CD14-positive monocyte (primary cell): ENCODE results near the gene SEPTIN14. TPM values are rescaled to one million over a fixed set of nuclear protein-coding genes. Genes with fewer than 3 reads are reported as not detected.
"Not testable (repeated sequence)": the region's sequence is repeated elsewhere in the genome, so short reads cannot be mapped to it uniquely, and the experiment has no call there.

Source experiments
- DNase-seq, 3 donors: peaks; one replicate each; pipeline ENCODE4 v3.0.0-alpha.2; 2011 to 2022
- H2AFZ ChIP-seq: 2 replicates; pipeline ENCODE4 v1.6.0; 2012; ENCODE audit warnings: mild to moderate bottlenecking, low read depth, low read length, inconsistent platforms; ENCODE audit not compliant: insufficient read depth, poor library complexity, severe bottlenecking
- H3K27ac ChIP-seq, 2 donors: 1 replicate in 1 of 2; 2 replicates in 1 of 2; pipeline ENCODE4 v1.5.1; 2012 to 2013; ENCODE audit warnings: low read length in 2 of 2, control low read depth in 1 of 2, inconsistent platforms in 1 of 2, low read depth in 1 of 2, mild to moderate bottlenecking in 1 of 2
- H3K27me3 ChIP-seq, 2 donors: one replicate each; pipeline versions ENCODE4 v1.6.0 to v1.6.1; 2011 to 2013; ENCODE audit warnings: low read length in 2 of 2; ENCODE audit not compliant: control insufficient read depth in 2 of 2, insufficient read depth in 2 of 2
- H3K36me3 ChIP-seq, 2 donors: replicated peaks in 1 of 2; 1 replicate in 1 of 2; 2 replicates in 1 of 2; pipeline versions ENCODE4 v1.5.1 to v1.6.1; 2012 to 2013; ENCODE audit warnings: low read length in 2 of 2, control low read depth in 1 of 2, inconsistent platforms in 1 of 2, mild to moderate bottlenecking in 1 of 2; ENCODE audit not compliant: insufficient read depth in 2 of 2, control insufficient read depth in 1 of 2
- H3K4me1 ChIP-seq, 2 donors: 1 replicate in 1 of 2; 2 replicates in 1 of 2; pipeline versions ENCODE4 v1.5.1 to v1.6.1; 2012 to 2013; ENCODE audit warnings: low read length in 2 of 2, control low read depth in 1 of 2, inconsistent platforms in 1 of 2, mild to moderate bottlenecking in 1 of 2, moderate library complexity in 1 of 2; ENCODE audit not compliant: insufficient read depth in 2 of 2, control insufficient read depth in 1 of 2
- H3K4me2 ChIP-seq: replicated peaks from 2 replicates; pipeline ENCODE3; 2012; ENCODE audit warnings: low read length, moderate library complexity, mild to moderate bottlenecking; ENCODE audit not compliant: poor library complexity, severe bottlenecking; ENCODE audit errors: extremely low read depth
- H3K4me3 ChIP-seq, 3 experiments: fragments of 200-600 bp in 1 of 3; sonication (generic) in 1 of 3; replicated peaks in 1 of 3; 1 replicate in 2 of 3; 2 replicates in 1 of 3; pipeline ENCODE4 v1.5.1; 2011 to 2013; ENCODE audit warnings: low read length in 3 of 3, mild to moderate bottlenecking in 3 of 3, control low read depth in 2 of 3, low read depth in 2 of 3, inconsistent platforms in 1 of 3, moderate library complexity in 1 of 3
- H3K79me2 ChIP-seq: 2 replicates; pipeline ENCODE4 v1.6.0; 2012; ENCODE audit warnings: mild to moderate bottlenecking, control low read depth, inconsistent platforms, low read length, moderate library complexity; ENCODE audit not compliant: insufficient read depth
- H3K9ac ChIP-seq: 2 replicates; pipeline ENCODE4 v1.6.0; 2017; ENCODE audit warnings: low read length, mild to moderate bottlenecking; ENCODE audit not compliant: insufficient read depth, poor library complexity, severe bottlenecking
- H3K9me3 ChIP-seq, 2 donors: replicated peaks in 1 of 2; 1 replicate in 1 of 2; 2 replicates in 1 of 2; pipeline versions ENCODE4 v1.5.1 to v1.6.1; 2012 to 2013; ENCODE audit warnings: low read length in 2 of 2, control low read depth in 1 of 2; ENCODE audit not compliant: control insufficient read depth in 1 of 2, insufficient read depth in 1 of 2
- H4K20me1 ChIP-seq: 2 replicates; pipeline ENCODE4 v1.6.0; 2012; ENCODE audit warnings: mild to moderate bottlenecking, low read length, control low read depth, moderate library complexity; ENCODE audit not compliant: insufficient read depth
- H3K27ac Mint-ChIP-seq, 7 donors: one replicate each; pipeline ENCODE4 v1.8.0; 2020; ENCODE audit warnings: mild to moderate bottlenecking in 7 of 7, mixed read lengths in 7 of 7, moderate library complexity in 6 of 7, inconsistent platforms in 2 of 7
- H3K27me3 Mint-ChIP-seq, 3 donors: one replicate each; pipeline ENCODE4 v1.8.0; 2021 to 2022; ENCODE audit warnings: low read depth in 3 of 3, mild to moderate bottlenecking in 3 of 3, mixed read lengths in 3 of 3, moderate library complexity in 3 of 3, inconsistent platforms in 1 of 3
- H3K36me3 Mint-ChIP-seq, 2 donors: one replicate each; pipeline ENCODE4 v1.8.0; 2020; ENCODE audit warnings: mixed read lengths in 2 of 2, inconsistent platforms in 1 of 2, mild to moderate bottlenecking in 1 of 2
- H3K4me1 Mint-ChIP-seq: one replicate; pipeline ENCODE4 v1.8.0; 2020; ENCODE audit warnings: mild to moderate bottlenecking, mixed read lengths
- H3K4me3 Mint-ChIP-seq, 2 donors: one replicate each; pipeline ENCODE4 v1.8.0; 2020; ENCODE audit warnings: mild to moderate bottlenecking in 2 of 2, mixed read lengths in 2 of 2, moderate library complexity in 1 of 2
- H3K9me3 Mint-ChIP-seq, 7 donors: one replicate each; pipeline ENCODE4 v1.8.0; 2020 to 2022; ENCODE audit warnings: mixed read lengths in 7 of 7, mild to moderate bottlenecking in 6 of 7, moderate library complexity in 6 of 7, inconsistent platforms in 2 of 7
- WGBS: methylation state at CpG from one replicate; pipeline ENCODE4 v1.1.5; 2013; ENCODE audit warnings: missing lambda C conversion rate; ENCODE audit not compliant: insufficient coverage; 5-methylcytosine and 5-hydroxymethylcytosine counted together
- intact Hi-C, 2 donors: fragments of 100-400 bp; cut with micrococcal nuclease; formaldehyde crosslinking; loops; one replicate each; pipeline versions ENCODE4 v1.15.0 to v1.15.1; 2023
- polyA plus RNA-seq, 3 donors: library from polyadenylated mRNA; depleted of rRNA in 1 of 3; unstranded in 2 of 3; stranded (reverse) in 1 of 3; fragments of 300-500 nt in 2 of 3; fragments of >200 nt in 1 of 3; fragmentation: Illumina TruSeq in 2 of 3; gene quantifications; 1 replicate in 2 of 3; 2 replicates in 1 of 3; pipeline ENCODE4 v1.2.3, GENCODE V29; 2012 to 2021
- TF ChIP-seq, protein P1 (sequence below): fragments of 200-600 bp; IDR thresholded peaks from one replicate; pipeline ENCODE4 v1.8.0; 2022; ENCODE audit warnings: antibody characterized with exemption, mild to moderate bottlenecking

SEPTIN14 gene
- polyA plus RNA-seq, 3 donors = not detected

DNA sequence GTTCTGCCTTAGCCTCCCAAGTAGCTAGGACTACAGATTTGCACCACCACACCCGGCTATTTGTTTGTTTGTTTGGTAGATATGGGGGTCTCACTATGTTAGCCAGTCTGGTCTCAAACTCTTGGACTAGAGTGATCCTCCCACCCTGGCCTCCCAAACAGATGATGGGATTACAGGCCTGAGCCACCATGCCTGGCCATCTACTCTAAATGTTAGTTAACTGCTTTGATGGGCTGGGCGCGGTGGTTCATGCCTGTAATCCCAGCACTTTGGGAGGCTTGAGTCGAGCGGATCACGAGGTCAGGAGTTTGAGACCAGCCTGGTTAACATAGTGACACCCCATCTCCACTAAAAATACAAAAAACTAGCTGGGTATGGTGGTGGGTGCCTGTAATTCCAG, 74.8 kb downstream of the SEPTIN14 start:
- Histone ChIP-seq H3K79me2 (no peaks in the 10 kb centered on the region), H3K36me3 (no peaks in the 10 kb centered on the region), H3K4me3 (no peak overlapping the region), H4K20me1 (no peaks in the 10 kb centered on the region), H3K4me1 (no peaks in the 10 kb centered on the region), H3K9ac (no peak overlapping the region), H3K27ac (no peak overlapping the region), H3K9me3 (peaks cover 6 to 23% of the 10 kb centered on the region in 2 donors), H3K27me3 (no peaks in the 10 kb centered on the region), H2AFZ (no peak overlapping the region), H3K4me2 (no peak overlapping the region)
- Mint-ChIP-seq H3K4me3 (no peak overlapping the region), H3K36me3 (no peaks in the 10 kb centered on the region), H3K27me3 (no peaks in the 10 kb centered on the region), H3K27ac (no peak overlapping the region), H3K4me1 (no peaks in the 10 kb centered on the region), H3K9me3 (peaks cover 0 to 36% (median 22%) of the 10 kb centered on the region in 7 donors)
- intact Hi-C loops = no loop called here
- DNase-seq = no peak
- 100% methylated on average over 2 of the region's 6 CpGs for WGBS
- TF ChIP-seq, protein P1, sequence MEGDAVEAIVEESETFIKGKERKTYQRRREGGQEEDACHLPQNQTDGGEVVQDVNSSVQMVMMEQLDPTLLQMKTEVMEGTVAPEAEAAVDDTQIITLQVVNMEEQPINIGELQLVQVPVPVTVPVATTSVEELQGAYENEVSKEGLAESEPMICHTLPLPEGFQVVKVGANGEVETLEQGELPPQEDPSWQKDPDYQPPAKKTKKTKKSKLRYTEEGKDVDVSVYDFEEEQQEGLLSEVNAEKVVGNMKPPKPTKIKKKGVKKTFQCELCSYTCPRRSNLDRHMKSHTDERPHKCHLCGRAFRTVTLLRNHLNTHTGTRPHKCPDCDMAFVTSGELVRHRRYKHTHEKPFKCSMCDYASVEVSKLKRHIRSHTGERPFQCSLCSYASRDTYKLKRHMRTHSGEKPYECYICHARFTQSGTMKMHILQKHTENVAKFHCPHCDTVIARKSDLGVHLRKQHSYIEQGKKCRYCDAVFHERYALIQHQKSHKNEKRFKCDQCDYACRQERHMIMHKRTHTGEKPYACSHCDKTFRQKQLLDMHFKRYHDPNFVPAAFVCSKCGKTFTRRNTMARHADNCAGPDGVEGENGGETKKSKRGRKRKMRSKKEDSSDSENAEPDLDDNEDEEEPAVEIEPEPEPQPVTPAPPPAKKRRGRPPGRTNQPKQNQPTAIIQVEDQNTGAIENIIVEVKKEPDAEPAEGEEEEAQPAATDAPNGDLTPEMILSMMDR = no peak

DNA sequence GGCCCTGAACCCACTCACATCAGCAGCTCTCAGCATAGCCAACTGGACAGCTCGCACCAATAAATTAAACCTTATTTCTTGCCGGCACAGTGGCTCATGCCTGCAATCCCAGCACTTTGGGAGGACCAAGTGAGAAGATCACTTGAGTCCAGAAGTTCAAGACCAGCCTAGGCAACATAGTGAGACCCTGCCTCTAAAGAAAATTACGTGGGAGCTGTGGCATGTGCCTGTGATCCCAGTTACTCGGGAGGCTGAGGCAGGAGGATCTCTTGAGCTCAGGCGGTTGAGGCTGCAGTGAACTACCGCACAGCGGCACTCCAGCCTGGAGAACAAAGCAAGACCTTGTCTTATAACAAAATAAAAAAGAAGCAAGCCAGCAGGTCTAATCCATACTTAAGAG, 75.7 kb downstream of the SEPTIN14 start:
- H3K9me3 Mint-ChIP-seq = peaks cover 0 to 35% (median 25%) of the 10 kb centered on the region in 7 donors
- H3K36me3 Mint-ChIP-seq = no peaks in the 10 kb centered on the region
- Histone ChIP-seq H3K4me2 (no peak overlapping the region), H3K9me3 (peaks cover 6 to 23% of the 10 kb centered on the region in 2 donors), H3K79me2 (no peaks in the 10 kb centered on the region), H3K27ac (no peak overlapping the region), H2AFZ (no peak overlapping the region), H3K27me3 (no peaks in the 10 kb centered on the region), H3K9ac (no peak overlapping the region), H4K20me1 (no peaks in the 10 kb centered on the region), H3K36me3 (no peaks in the 10 kb centered on the region), H3K4me3 (no peak overlapping the region), H3K4me1 (no peaks in the 10 kb centered on the region)
- 79% methylated on average over 3 of the region's 7 CpGs for WGBS
- TF ChIP-seq, protein P1 = no peak
- H3K27ac Mint-ChIP-seq = no peak overlapping the region
- no peaks in the 10 kb centered on the region for H3K27me3 Mint-ChIP-seq
- H3K4me1 Mint-ChIP-seq = no peaks in the 10 kb centered on the region
- no peak for DNase-seq
- intact Hi-C loops = no loop called here
- H3K4me3 Mint-ChIP-seq = no peak overlapping the region

DNA sequence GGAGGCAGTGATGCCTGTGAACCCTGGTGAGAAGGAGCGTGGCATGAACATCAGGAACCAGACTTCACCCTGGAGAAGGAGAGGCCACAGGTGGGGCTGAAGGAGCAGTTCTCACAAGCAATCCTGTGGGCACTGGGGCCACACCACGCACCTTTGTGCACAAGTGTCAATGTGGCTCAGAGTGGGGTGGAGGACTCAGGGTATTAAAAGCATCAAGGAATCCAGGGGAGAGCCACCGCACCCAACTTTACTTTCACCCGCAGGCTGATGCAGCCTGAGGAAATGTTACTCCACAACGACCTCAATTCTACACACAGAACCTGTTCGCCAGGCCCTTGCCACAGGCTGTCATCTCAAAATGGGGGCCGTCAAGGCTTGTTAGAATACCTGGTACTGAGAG, 77.1 kb downstream of the SEPTIN14 start:
- intact Hi-C loops = not testable (repeated sequence)

More for the DNA sequence above, 77.1 kb downstream of the SEPTIN14 start:
- not testable (repeated sequence) for H3K27me3 ChIP-seq, H3K4me2 ChIP-seq, H3K4me3 Mint-ChIP-seq, H3K9ac ChIP-seq, H4K20me1 ChIP-seq, H3K27ac ChIP-seq, H3K36me3 ChIP-seq, H3K27me3 Mint-ChIP-seq, H3K4me3 ChIP-seq, DNase-seq, H3K4me1 Mint-ChIP-seq, H3K79me2 ChIP-seq, H3K4me1 ChIP-seq, H3K36me3 Mint-ChIP-seq, H2AFZ ChIP-seq, H3K27ac Mint-ChIP-seq
- H3K9me3 ChIP-seq = peaks cover 11 to 23% of the 10 kb centered on the region in 2 donors
- H3K9me3 Mint-ChIP-seq = peaks cover under 1 to 35% (median 22%) of the 10 kb centered on the region in 7 donors
- 83% methylated on average over 1 of the region's 7 CpGs for WGBS
